ENCODE measurements around the gene MYO16. TPM values are rescaled to one million over a fixed set of nuclear protein-coding genes. Genes with fewer than 3 reads are reported as not detected.
A peak's percentile ranks its signal among the peaks of the same experiment; 100 is the strongest.

The MYO16 gene
- total RNA-seq, 1 donor from 2014 or later, result 0.04 TPM

DNA sequence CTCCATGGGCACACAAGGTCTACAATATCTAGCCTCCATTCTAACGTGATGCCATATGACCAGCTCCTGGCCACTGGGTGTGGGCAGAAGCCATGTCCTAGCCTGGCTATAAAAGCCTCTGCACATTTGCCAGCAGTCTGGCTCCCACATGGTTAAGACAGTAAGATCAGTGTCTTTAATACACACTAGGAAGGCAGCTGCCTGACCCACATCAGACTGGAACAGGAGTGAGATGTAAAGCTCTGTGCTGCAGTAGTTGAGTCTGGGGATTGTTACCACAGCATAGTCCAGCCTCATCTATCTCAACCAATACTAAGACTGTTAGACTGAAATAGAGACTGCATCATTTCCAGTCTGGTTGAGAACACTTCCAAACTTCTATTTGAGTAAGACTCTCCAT, 623.9 kb downstream of the MYO16 start:
- no peak for ATAC-seq

DNA sequence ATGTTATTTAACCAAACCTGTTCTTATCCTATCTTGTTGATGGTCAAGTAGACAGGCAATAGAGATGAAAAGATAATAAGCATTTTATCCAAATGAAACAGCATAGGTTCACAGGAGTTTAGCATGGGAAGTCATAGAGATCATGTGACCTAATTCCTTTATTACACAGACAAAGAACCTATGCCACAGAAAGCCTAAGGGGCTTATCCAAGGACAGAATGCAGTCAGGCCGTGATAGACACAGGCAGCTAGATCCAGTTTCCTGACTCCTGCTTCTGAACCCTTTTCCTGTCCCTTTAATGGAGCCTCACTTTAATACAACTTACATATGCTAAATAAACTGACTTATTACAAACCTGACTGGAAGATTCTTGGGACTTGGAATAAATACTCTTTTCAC, 624.9 kb downstream of the MYO16 start:
- ATAC-seq, result peak; percentile 24

DNA sequence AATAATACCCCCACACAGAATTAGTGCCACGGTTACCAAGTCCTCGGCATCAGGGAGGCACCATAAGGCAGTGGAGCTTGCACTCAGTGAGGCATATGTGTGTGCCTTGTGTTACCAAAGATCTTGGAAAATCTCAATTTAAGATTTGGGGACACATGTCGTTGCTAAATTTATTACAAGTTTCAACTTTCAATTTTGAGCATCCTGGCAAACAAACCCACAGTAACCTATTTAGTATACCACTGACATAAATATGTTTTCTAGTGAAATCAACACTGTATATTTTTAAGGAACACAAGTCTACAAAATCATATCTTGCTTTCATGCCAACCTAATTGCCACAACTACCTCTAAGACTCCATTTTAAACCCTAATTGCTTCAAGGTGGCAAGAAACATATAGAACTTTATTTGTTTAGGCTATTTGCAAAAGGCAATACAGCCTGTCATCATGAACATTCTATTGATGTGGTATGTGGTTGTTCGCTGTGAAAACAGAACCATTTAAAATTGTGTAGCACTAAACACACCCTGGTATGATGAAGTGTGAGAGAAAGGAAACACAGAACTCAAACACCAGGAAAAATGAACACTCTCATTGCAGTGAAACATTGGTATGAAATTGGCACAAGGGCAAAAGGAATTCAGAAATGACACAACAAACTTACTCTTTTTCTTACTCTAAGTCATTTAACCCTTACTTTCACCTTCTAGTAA, 625.9 kb downstream of the MYO16 start:
- no peak for ATAC-seq

DNA sequence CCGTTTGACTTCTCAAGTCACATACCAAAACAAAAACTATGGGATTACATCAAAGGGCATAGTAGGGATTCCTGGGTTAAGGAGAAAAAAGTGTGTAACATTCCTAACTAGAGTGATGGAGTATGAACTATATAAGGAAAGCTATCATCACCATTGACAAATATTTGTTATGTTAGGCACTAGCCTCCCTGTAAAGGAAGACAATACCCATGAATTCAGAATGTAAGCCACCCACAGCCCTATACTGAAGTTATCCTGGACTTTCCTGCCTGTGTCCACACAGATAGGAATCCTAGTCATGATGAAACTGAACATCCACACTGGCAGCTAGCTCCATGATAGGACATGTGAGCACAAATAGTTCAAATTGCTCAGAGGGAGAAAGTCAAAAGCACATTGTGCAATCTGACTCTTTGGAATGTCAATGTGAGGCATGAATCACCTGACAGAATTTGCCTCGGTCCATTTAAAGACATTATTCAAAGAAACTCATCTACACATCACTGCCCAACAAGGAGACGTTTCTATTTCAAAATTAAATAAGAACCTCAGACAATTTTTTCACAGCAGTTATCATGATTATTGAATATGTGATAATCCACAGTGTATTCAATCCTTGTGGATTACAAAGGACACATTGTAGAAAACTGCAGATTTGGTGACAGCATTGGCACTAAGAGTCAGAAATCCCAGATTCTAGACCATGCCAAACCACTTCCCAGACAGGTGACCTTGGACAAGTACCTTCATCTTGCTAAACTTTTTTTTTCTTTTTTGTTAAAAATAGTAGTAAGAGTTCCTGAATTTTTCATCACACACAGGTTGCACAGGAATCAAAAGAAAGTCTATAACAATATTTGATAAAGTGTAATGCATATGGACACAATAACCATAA, 627.7 kb downstream of the MYO16 start:
- ATAC-seq, result peak; percentile 98
